KG1 (cell line): ENCODE results near the gene CIPC.

Source experiments
- DNase-seq: peaks from one replicate; lab custom pipeline; 2025; lab: John Stamatoyannopoulos, UW

The CIPC gene, protein sequence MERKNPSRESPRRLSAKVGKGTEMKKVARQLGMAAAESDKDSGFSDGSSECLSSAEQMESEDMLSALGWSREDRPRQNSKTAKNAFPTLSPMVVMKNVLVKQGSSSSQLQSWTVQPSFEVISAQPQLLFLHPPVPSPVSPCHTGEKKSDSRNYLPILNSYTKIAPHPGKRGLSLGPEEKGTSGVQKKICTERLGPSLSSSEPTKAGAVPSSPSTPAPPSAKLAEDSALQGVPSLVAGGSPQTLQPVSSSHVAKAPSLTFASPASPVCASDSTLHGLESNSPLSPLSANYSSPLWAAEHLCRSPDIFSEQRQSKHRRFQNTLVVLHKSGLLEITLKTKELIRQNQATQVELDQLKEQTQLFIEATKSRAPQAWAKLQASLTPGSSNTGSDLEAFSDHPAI

DNA sequence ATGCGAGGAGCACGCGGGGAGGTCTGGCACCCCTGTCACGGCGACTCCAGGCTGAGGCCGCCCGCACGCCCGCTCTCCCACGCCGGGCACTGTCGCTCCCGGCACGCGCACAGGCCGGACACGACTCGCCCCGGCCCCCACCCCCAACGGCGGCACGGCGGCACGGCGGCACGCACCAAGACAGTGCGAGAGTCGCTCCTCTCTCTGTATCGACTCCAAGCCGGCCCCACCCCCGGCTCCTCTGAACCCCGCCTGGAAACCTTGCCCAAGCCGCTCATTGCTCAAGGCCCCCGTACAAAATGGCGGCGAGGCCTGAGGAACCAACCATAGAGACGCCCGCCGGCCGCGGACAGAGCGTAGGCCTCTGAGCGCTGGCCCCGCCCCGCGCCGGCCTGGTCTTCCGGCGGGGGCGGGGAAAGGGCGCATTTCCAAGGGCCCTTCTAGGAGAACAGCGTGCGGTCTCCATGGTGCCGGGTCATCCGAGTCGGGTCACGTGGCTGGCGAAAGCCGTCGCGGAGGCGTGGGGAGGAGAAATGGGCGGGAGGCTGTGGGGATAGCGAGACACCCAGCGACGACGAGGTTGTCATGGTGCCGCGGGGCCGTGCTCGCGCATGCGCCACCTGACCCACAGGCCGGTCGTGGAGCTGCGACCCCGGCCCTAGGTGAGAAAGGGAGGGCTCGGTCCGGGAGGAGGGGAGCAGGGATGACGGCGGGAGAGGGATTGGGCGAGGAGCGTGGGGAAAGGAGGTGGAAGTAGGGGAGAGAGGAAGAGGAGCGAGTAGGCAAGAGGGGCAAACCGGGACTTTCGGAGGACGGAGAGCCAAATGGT lies at the start of gene CIPC:
TSS of gene CIPC (plus strand) at position 559 of the 829 bp plus-strand sequence. CDS start 7,451 bp downstream, outside the sequence.
- DNase-seq: peak; percentile 95

DNA sequence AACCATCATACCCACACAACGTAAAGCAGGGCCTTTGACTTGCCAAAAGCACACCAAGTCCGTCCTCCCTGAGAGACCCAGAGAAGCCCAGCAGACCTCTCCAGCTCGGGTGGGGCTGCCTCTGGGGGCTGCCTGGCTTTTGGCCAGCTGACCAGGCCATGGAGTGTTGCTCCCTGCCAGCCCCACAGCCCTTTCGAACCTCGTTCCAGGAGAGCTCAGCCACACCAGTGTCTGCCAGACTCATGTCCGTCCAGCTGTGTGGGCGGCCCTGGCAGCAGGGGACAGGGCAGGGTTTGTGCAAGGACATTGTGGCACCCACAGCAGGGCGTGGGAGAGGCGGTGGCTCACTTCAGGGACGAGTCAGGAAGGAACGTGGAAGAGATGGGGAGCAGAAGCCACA lies 46.9 kb upstream of the CIPC start:
- DNase-seq: no peak

DNA sequence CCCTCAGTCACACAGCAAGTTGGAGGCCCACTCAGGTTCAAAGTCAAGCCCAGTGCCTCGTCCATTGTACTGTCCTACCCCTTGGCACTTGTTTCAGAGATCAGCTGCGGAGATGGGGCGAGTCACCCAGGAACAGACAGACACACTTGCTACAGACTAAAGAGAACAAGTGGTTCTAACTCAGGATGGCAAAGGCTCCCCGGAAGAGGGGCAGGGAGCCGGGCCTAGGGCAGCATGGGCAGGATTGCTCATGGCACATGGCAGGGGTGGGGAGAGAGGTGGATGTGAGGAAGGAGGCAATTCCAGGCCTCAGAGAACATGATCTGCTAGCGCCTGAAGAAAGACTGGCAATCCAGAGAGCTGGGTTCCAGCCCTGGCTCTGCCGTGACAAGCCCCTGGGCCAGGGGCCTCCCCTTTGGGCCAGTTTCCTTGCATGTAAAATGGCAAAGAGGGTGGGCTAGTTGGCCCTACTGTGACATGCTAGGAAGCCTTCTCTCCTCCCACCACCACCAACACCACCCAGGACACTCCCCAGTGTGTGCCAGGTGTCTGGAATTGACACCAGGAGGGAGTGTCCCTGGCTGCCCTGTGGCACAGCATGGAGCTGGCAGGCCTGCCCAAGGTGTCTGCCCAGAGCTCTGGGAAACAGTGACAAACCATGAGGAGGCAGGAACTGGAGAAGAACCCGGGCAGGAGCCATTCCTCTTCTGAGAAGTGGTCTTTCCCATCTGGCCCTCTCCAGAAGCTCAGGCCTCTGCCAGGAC lies 45.6 kb upstream of the CIPC start:
- DNase-seq: no peak

DNA sequence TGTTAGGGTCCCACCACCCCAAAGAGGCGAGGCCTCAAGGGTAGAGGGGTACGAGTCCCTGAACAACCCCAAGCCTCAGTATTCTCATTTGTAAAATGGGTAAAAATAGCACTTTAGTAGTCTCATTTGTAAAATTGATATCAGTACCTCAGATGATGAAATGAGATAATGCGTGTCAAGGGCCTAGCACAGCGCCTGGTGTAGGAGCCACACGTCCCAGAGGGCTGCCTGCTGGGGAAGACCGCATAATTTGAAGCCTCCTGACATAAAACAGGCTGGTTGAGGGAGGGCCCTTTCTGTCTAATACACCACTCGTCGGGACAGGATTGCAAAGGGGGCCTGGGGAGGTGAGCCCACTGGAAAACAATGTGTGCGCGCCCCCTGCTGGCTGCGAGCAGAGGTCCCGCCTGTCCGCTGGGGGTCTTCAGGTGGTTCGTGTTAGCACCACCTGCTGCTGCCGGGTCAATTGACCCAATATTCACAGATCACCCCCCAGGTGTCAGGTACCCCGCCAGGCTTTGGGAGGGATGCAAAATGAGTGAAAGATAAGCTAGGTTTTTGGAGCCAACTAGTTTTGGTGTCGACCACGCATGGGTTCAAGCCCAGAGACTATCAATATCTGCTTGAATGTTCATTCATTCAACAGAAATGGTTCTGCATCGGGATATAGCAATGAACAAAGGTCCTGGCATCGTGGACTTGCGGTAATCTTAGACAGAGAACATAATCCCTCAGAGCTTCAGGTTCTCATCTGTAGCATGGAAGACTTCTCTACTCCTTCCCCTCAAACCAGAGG lies 44.8 kb upstream of the CIPC start:
- DNase-seq: peak; percentile 43

DNA sequence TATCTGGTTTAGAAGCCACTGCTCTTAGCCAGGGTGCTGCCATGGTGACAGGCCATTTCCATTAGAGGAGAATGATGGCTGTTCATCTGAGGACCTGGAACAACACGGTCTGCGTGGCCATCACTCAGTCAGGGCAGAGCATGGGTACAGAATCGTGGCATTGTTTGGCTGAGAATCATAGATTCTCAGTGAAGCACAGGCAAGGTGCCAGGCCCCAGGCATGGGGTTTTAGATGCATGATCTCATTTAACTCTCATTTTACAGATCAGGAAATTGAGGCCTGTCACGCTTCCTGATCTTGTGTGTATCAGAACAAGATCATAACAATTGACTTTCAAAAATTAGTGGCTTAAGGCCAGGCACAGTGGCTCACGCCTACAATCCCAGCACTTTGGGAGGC lies 42.8 kb upstream of the CIPC start:
- DNase-seq: no peak

DNA sequence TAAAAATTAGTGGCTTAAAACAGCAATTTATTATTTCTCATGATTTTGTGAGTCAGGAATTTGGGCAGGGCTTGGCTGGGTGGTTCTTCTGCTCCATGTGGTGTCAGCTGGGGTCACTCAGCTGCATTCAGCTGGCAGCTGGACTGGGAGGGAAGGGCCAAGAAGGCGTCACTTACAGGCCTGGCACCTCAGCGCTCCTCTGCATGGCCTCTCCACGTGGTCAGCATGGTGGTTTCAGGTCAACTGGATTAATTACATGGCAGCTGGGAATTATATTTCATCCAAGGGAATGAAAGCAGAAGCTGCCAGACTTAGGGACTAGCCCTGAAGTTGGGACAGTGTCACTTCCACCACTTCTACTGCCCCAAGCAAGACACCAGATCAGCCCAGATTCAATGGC lies 42.1 kb upstream of the CIPC start:
- no peak for DNase-seq

DNA sequence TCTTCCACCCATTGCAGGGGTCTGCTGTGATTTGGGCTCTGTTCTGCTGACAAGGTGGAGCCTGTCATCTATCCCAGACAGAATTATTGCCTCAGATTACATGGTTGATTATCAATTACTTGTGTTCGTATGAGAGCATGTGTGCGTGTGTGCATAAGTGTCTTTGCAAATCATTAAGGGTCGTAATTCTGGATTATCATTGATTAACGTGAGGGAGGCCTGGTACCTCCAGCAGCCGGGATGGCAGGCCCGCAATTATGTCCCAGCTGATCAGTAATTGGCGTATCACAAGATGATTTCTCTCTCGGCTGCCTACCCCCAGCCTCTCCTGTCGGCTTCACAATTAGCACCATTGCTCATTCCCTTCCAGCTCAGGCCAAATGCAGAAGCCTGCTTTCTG lies 39.9 kb upstream of the CIPC start:
- DNase-seq: no peak

DNA sequence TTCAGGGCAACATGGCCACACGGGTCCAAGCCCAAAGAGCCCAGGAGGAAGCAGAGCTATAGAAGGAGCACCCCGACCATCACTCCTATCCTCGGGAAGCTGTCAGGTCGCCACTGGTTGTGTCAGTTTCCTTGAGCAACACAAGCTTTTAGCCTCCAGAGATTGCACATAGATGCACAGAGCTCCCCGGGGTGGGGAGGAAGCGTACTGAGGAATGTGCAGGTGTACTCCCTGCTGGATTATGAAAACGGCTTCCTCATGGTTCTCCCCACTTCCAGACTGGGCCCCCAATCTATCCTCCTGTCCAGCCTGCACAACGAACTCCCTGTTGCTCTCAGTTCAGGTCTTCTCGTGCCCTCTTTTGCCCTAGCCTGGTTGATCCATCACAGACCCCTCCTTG lies 39.3 kb upstream of the CIPC start:
- DNase-seq: no peak

DNA sequence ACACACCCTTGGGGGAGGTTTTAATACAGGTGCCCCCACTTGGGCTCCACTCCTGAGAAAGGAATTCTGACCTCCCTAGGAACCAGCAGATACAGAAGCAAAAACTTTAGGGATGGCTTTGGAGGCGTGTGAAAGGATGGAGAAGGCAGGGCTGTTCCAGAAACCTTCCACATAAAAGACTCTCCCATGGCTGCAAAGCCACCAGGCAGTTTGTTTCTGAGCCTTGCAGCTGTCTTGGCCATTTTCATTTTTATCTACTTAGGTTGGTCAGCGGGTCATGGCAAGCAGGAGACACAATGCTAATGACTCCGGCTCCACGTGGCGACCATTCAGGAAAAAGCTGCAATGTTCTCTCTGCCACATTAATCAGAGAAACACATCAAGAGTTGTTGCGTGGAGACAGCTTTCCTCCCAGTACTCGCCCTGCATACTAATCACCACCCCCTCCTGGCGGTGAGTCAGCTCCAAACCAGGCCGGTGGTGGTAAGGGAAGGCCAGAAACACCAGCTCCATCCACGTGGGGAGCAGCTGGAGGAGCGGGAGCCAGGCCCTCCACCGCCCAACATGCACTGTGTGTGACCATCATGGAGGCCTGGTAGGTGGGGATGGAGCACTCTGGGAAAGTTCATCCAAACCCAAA lies 38.7 kb upstream of the CIPC start:
- DNase-seq: no peak

DNA sequence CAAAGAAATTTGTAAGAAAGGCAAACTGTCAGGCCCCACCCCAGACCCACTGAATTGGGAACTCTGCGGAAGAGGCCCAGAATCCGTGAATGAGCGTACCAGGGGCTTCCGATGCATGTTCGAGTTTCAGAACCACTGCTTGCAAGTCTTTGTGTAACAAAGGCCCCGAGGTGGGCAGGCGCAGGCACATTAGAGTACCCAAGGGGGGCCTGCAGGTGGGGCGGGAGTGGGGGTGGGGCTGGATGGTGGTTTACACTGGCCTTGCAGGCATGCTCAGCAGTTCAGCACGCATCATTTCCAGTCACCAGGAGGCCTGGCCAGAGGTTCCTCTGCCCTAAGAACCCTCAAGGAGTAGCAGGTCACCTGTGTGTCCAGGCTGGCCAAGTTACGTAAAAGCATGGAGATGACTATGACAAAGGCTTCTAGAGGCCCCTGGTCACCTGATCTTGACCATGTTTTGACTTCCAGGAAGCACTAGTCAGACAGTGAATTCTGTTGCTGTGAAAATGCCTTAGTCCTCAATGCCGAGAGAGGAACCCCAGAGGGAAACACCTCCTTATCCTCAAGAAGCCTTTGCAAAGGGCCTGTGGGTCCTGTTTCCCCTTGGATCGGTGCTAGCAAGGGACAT lies 36.3 kb upstream of the CIPC start:
- DNase-seq: no peak

DNA sequence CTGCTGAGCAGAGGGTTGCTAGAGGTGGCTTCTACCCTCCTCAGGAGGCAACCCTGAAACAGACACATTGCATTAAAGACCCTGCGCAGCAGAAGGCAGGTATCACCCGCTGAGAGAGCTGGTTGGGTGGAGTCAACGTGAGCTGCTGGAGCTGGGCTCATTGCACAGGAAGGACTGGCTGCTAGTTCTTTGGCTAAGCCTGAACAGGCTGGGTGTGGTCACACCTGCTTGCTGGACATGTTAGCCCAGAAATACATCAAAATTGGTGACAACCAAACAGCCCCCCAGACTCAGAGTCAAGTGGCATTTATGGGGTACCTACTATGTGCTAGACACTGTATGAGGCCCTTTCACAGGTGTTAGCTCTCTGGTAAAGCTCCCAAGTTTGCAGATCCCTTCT lies 35.8 kb upstream of the CIPC start:
- no peak for DNase-seq

DNA sequence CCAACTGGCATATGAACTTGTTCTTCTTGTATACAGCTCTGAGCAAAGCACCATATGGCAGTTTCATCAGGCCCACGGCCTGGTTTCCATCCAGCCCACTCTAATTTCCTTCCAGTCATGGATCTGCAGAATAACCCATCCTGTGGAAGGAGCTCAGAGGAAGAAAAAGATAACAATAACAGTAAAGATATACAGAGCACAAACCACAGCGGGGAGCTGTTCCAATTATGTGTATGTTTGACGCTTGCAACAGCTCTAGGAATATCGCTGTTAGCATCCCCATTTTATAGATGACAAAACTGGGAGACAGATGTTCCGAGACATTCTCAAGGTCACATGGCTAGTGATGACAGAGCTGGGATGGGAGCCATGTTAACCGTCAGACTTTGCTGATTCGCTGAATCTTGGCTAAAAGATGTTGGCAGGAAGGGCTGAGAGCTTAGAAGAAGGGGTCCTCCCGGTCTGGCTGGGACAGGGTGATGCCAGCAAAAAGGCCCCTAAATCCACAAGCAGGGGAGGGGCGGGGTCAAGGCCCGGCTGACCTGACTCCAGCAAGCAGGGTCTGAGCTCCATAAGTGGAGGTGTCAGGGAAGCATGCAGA lies 34.4 kb upstream of the CIPC start:
- no peak for DNase-seq

DNA sequence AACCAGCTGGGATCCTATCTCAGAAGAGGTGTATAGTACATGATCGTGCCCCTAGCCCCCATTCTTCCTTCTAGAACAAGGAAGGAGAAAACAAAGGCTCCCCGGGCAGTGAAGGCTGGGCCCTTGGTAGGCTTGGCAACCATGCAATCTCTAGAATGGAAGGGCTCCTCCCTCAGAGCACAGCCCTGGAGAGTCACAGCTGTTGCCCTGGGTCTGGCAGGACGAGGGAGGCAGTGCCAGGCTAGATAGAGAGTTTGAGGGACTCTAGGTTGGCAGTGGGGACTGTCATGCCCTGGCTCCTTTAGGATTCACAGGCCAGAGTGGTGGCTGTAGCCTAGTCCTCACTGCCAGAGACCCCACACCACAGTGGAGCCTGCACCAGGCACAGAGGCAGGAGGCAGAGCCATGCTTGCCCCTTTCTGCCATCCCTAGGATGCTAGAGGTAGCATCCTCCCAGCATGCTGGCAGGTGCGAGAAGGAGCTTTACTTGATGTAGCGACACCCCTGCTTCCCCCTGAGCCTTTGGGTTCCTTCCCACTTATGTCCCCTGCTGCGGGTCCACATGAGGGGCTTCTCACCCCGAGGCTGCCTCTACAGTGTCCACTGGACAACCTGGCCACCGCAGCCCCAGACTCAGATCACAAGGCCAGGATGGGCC lies 33.4 kb upstream of the CIPC start:
- no peak for DNase-seq

DNA sequence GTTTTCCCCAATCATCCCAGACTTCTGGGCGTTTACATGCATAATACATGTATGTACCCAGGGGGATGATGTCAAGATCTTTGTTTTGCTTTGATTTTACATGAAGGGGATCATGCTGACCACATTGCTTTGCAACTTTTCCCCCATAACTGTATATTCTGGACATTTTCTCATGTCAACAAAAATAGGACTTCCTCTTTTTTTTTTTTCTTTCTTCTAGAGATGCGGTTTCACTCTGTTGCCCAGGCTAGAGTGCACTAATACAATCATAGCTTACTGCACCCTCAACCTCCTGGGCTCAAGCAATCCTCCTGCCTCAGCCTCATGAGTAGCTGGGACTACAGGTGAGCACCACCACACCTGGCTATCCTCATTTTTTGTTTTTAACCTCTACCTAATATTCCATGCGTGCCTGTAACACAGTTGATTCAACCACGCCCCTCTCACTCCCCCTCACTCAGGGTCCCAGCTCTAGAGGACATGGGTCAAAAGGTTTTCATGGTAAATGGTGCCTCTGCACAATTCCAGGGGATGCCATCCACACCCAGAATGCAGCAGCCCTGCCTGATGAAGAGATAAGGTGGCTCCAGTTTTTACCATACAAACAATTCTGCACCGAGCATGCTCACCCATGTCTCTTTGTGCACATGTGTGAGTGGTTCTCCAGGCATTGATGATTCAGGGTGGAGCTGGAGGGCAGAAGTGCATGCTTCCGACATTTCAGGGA lies 32.0 kb upstream of the CIPC start:
- no peak for DNase-seq

DNA sequence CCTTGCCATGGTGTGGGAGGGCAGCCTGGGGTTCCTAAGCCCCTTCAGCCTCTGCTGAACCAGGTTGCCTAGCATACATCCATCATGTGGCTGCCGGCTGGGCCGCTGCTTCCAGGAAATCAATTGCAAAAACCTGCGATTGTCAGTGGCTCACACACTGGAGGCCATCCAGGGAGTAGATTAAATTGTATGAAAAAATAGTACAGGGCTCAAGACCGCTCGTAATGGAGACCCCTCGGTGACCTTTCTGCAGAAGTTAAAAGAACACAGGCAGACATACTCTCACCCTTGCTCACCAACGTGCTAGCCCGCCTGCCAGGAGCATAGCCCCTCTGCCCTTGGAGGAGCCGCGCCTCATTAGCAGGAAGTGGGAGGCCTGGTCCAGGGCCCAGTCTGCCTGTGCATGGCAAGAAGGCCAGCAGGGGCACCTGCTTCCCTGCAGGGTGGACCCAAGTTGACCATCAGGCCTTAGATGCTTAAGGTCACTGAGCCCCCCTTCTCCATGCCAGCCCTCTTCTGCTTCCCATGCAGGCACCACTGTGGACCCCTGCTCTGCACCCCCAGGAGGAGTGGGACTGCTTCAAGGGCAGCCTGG lies 31.4 kb upstream of the CIPC start:
- no peak for DNase-seq

DNA sequence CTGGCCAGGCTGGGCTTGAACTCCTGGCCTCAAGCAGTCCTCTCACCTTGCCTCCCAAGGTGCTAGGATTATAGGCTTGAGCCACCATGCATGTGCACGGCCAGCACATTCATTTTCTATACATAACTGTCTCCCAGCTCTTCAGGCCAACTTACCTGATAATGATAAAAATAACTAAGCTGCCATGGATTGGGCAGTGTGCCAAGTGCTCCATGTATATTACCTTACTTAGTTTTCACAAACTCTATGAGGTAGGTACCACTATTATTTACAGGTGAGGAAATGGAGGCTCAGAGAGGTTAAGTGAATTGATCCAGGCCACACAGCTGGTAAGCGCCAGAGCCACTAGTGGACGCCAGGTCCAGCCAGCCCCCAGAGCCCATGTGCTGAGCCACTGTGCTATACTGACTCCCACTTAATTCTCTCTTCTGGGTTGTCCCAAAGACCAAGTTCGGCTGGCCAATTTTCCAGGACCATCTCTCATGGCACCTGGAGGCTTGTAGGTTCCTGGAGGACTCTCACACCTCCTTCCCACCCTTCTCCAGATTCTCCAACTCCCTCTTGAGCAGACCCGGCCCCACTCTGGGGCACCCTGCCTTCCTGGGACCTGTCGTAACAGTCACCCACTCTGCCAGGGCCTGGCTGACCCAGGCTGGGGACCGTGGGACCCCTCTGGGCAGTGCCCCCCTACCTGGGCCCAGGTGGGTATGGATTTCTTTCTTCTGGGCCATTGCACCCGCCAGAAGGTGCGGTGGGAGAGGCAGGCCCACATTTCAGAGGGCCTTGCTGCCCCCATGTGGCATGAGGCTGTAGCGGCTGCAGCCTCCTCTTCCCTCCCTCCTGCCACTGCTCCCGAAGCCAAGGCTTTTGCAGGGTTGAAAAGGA lies 30.2 kb upstream of the CIPC start:
- peak; percentile 11 for DNase-seq

DNA sequence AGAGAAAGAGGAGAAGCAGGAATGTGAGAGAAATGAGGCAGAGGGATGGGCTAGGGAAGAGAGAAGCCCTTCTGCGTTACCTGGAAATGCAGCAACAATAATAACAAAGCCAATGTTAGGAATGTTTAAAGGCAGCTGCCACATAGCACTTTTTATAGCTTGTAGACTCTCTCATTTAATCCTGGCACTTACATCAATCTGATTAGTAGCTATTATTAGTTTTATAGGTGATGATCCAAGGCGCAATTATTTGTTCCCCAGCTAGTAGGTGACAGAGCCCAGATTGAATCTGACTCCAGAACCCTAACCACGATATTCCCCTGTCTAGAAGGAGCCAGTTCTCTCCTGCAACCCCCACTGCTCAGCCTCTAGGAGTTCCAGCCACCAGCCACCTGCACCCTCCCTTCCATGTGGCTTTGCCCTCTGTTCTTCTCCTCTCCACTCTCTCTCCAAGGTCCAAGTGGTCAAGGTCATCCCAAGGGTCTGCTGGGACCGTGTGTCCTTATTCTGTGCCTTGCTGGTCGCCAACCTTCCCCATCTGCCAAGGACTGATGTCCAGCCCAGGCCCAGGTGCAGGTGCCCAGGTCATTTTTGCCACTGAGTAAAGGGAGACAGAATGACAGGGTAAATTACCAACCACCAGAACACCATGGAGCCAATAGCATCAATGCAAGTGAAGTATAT lies 29.4 kb upstream of the CIPC start:
- no peak for DNase-seq
